Calu3 (cell line): ENCODE data around the gene ZWILCH. TPM values are rescaled to one million over a fixed set of nuclear protein-coding genes. Genes with fewer than 3 reads are reported as not detected.

ENCODE experiments used
- BruUV-seq: library from RNA; stranded (reverse); fragments of 400-500 nt; replicated peaks from 2 replicates; lab custom pipeline; 2021; lab: Mats Ljungman, UMichigan
- CTCF ChIA-PET: fragments of 300-600 bp; sonication (Branson Sonifier 250); formaldehyde crosslinking; loops from one replicate; lab custom pipeline; 2022; ENCODE audit warnings: antibody characterized with exemption; lab: Charles Lee
- DNase-seq: peaks from one replicate; pipeline ENCODE4 v3.0.0; 2022
- H3K27ac Mint-ChIP-seq: one replicate; pipeline ENCODE4 v1.8.0; 2022; ENCODE audit warnings: mixed read lengths; ENCODE audit not compliant: unreplicated experiment
- H3K27me3 Mint-ChIP-seq: one replicate; pipeline ENCODE4 v1.8.0; 2022; ENCODE audit warnings: mixed read lengths; ENCODE audit not compliant: unreplicated experiment
- H3K36me3 Mint-ChIP-seq: one replicate; pipeline ENCODE4 v1.8.0; 2022; ENCODE audit warnings: mild to moderate bottlenecking, moderate library complexity, mixed read lengths; ENCODE audit not compliant: insufficient read depth, unreplicated experiment
- H3K4me1 Mint-ChIP-seq: one replicate; pipeline ENCODE4 v1.8.0; 2022; ENCODE audit warnings: mild to moderate bottlenecking, low read depth, mixed read lengths; ENCODE audit not compliant: unreplicated experiment
- H3K4me3 Mint-ChIP-seq: one replicate; pipeline ENCODE4 v1.8.0; 2022; ENCODE audit warnings: mild to moderate bottlenecking, low read depth, moderate library complexity, mixed read lengths; ENCODE audit not compliant: unreplicated experiment
- H3K9me3 Mint-ChIP-seq: one replicate; pipeline ENCODE4 v1.8.0; 2022; ENCODE audit warnings: low read depth, mixed read lengths; ENCODE audit not compliant: unreplicated experiment
- CTCF ChIP-seq: fragments of 200-600 bp; IDR thresholded peaks from one replicate; pipeline ENCODE4 v1.8.0; 2022; ENCODE audit warnings: antibody characterized with exemption; ENCODE audit not compliant: unreplicated experiment
- intact Hi-C: fragments of 100-400 bp; cut with micrococcal nuclease; formaldehyde crosslinking; loops from one replicate; pipeline ENCODE4 v1.10.0; 2022; ENCODE audit not compliant: unreplicated experiment
- total RNA-seq: library from RNA; stranded (reverse); gene quantifications from 2 replicates; pipeline ENCODE4 v1.2.3, GENCODE V29; 2022

Gene ZWILCH
- total RNA-seq, 1 experiment from 2014 or later, result 34.5 TPM

- Mint-ChIP-seq H3K36me3 (no peaks in the 10 kb centered on the region), H3K4me3 (no peak overlapping the region), H3K4me1 (no peaks in the 10 kb centered on the region), H3K27me3 (peaks cover 17% of the 10 kb centered on the region), H3K27ac (no peak overlapping the region), H3K9me3 (no peaks in the 10 kb centered on the region)
- BruUV-seq, result no TSS peak
- intact Hi-C loops, result no loop called here
- no peak for TF ChIP-seq CTCF
- CTCF ChIA-PET, result interaction anchor here (0.6 kb wide), 2 partner anchors 199 to 978 kb away, joined by 3 to 5 read pairs; no protein-coding TSS in a partner anchor
- DNase-seq, result no peak
These were observed 73.3 kb downstream of the ZWILCH start for GRCh38 chr15:66578286-66578875.

- CTCF ChIA-PET, result no interaction called here
- intact Hi-C loops, result no loop called here
- no peaks in the 10 kb centered on the region for H3K4me1 Mint-ChIP-seq
- no peak for DNase-seq
- no peak overlapping the region for H3K4me3 Mint-ChIP-seq
- no TSS peak for BruUV-seq
- no peak overlapping the region for H3K27ac Mint-ChIP-seq
- no peak for TF ChIP-seq CTCF
- no peaks in the 10 kb centered on the region for H3K9me3 Mint-ChIP-seq
- peaks cover under 1% of the 10 kb centered on the region for H3K27me3 Mint-ChIP-seq
- H3K36me3 Mint-ChIP-seq, result no peaks in the 10 kb centered on the region
These were observed 75.5 kb downstream of the ZWILCH start for GRCh38 chr15:66580643-66581042.

- peaks cover 15% of the 10 kb centered on the region for H3K27me3 Mint-ChIP-seq
- intact Hi-C loops, result no loop called here
- DNase-seq, result no peak
- no peak overlapping the region for H3K4me3 Mint-ChIP-seq
- no peaks in the 10 kb centered on the region for H3K9me3 Mint-ChIP-seq
- H3K4me1 Mint-ChIP-seq, result no peaks in the 10 kb centered on the region
- no peaks in the 10 kb centered on the region for H3K36me3 Mint-ChIP-seq
- H3K27ac Mint-ChIP-seq, result no peak overlapping the region
- TF ChIP-seq CTCF, result no peak
- CTCF ChIA-PET, result no interaction called here
- no TSS peak for BruUV-seq
These were observed 76.9 kb downstream of the ZWILCH start for GRCh38 chr15:66581972-66582537.

GRCh38 chr15:66586155-66586976, 81.2 kb downstream of the ZWILCH start:
- Mint-ChIP-seq H3K4me1 (peaks cover 7% of the 10 kb centered on the region), H3K4me3 (no peak overlapping the region), H3K36me3 (no peaks in the 10 kb centered on the region), H3K27ac (no peak overlapping the region), H3K9me3 (no peaks in the 10 kb centered on the region), H3K27me3 (peaks cover 32% of the 10 kb centered on the region)
- CTCF ChIA-PET, result interaction anchor here (1.0 kb wide), 1 partner anchor 12 kb away, joined by 3 read pairs; no protein-coding TSS in a partner anchor
- intact Hi-C loops, result no loop called here
- no TSS peak for BruUV-seq
- TF ChIP-seq CTCF, result no peak
- DNase-seq, result no peak
